ENCODE data around the gene ZNF385B. TPM values are rescaled to one million over a fixed set of nuclear protein-coding genes. Genes with fewer than 3 reads are reported as not detected.

ZNF385B gene
- total RNA-seq, 1 experiment from 2014 or later = 2.2 TPM

DNA sequence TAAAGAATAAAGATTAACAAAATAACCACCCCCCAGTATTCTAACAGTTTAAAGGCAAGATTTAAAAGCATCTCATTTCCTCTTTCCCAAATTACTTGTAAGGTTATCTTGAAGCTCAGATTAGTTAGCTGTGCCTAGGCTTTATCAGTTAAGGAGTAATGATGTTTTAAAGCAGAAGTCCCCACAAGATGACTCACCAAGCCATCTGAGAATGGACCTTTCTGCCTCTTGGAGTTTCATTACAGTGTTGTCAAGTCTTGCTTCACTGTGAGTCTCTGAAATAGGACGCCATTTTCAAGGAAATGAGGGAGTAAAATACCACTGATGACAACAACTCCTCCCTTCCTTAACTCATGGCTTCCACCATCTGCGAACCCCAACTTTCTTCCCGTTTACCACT is 35.9 kb downstream of the ZNF385B start (continued):
- TF ChIP-seq, protein P1, sequence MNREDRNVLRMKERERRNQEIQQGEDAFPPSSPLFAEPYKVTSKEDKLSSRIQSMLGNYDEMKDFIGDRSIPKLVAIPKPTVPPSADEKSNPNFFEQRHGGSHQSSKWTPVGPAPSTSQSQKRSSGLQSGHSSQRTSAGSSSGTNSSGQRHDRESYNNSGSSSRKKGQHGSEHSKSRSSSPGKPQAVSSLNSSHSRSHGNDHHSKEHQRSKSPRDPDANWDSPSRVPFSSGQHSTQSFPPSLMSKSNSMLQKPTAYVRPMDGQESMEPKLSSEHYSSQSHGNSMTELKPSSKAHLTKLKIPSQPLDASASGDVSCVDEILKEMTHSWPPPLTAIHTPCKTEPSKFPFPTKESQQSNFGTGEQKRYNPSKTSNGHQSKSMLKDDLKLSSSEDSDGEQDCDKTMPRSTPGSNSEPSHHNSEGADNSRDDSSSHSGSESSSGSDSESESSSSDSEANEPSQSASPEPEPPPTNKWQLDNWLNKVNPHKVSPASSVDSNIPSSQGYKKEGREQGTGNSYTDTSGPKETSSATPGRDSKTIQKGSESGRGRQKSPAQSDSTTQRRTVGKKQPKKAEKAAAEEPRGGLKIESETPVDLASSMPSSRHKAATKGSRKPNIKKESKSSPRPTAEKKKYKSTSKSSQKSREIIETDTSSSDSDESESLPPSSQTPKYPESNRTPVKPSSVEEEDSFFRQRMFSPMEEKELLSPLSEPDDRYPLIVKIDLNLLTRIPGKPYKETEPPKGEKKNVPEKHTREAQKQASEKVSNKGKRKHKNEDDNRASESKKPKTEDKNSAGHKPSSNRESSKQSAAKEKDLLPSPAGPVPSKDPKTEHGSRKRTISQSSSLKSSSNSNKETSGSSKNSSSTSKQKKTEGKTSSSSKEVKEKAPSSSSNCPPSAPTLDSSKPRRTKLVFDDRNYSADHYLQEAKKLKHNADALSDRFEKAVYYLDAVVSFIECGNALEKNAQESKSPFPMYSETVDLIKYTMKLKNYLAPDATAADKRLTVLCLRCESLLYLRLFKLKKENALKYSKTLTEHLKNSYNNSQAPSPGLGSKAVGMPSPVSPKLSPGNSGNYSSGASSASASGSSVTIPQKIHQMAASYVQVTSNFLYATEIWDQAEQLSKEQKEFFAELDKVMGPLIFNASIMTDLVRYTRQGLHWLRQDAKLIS (CRISPR knock-in tag; IDR thresholded peaks at IDR 0.05; ENCODE audit: borderline replicate concordance) = no peak
- TF ChIP-seq USF1 (CRISPR knock-in tag; IDR thresholded peaks at IDR 0.05) = no peak
- no peak for TF ChIP-seq GABPB1 (CRISPR knock-in tag; IDR thresholded peaks at IDR 0.05)

- no peak for ATAC-seq
- H3K9me3 Mint-ChIP-seq = no peaks in the 10 kb centered on the region
- H3K27ac Mint-ChIP-seq = no peak overlapping the region
- ChIA-PET POLR2A (no interaction called here), CTCF (no interaction called here)
- no peak overlapping the region for H3K4me3 Mint-ChIP-seq
- no peaks in the 10 kb centered on the region for H3K27me3 Mint-ChIP-seq (ENCODE audit: low read depth)
- no peak for TF ChIP-seq IRF2 (CRISPR knock-in tag; IDR thresholded peaks at IDR 0.05; ENCODE audit: borderline replicate concordance, low read depth)
- no peak for TF ChIP-seq ZNF232 (CRISPR knock-in tag; IDR thresholded peaks at IDR 0.05)
- TF ChIP-seq PRRX2 (CRISPR knock-in tag; IDR thresholded peaks at IDR 0.05) = no peak
- TF ChIP-seq E2F5 (CRISPR knock-in tag; IDR thresholded peaks at IDR 0.05) = no peak
- no peak for TF ChIP-seq STAT6 (CRISPR knock-in tag; conservative IDR thresholded peaks at IDR 0.05; ENCODE audit: low read depth)
- TF ChIP-seq SP1 (CRISPR knock-in tag; conservative IDR thresholded peaks at IDR 0.05) = no peak
- TF ChIP-seq RELA (CRISPR knock-in tag; IDR thresholded peaks at IDR 0.05; ENCODE audit: borderline replicate concordance) = no peak
- no peak for TF ChIP-seq NFE2L1 (CRISPR knock-in tag; IDR thresholded peaks at IDR 0.05)
- no peaks in the 10 kb centered on the region for H3K36me3 Mint-ChIP-seq
- DNase-seq (ENCODE audit: low spot score) = no peak
- H3K4me1 Mint-ChIP-seq = peaks cover 22% of the 10 kb centered on the region
Measured at GRCh38 chr2:179824961-179825360, 36.5 kb downstream of the ZNF385B start.

DNA sequence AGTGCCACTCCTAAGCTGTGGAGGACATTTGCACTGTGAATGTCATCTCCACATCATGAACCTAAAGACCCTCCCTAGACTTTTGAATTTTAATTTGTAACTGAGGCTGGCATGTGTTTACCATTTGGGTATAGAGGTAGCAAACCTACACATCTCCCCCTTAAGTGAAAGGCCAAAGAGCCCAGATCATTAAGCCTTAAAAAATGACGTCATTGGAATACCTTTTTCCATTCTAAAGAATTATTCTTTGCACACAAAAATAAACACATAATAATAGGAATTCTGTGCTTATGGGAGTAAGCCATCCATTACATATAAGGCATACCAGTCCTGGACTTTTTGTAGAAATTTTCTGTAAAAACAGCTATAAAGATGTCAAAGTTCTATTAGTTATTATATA is 38.9 kb downstream of the ZNF385B start:
- H3K36me3 Mint-ChIP-seq = no peaks in the 10 kb centered on the region
- no peak overlapping the region for H3K4me3 Mint-ChIP-seq
- ATAC-seq = no peak
- ChIA-PET CTCF (no interaction called here), POLR2A (no interaction called here)
- peaks cover 18% of the 10 kb centered on the region for H3K4me1 Mint-ChIP-seq
- no peak overlapping the region for H3K27ac Mint-ChIP-seq
- no peaks in the 10 kb centered on the region for H3K9me3 Mint-ChIP-seq
- no peak for DNase-seq (ENCODE audit: low spot score)
- no peaks in the 10 kb centered on the region for H3K27me3 Mint-ChIP-seq (ENCODE audit: low read depth)
- TF ChIP-seq, protein P2, sequence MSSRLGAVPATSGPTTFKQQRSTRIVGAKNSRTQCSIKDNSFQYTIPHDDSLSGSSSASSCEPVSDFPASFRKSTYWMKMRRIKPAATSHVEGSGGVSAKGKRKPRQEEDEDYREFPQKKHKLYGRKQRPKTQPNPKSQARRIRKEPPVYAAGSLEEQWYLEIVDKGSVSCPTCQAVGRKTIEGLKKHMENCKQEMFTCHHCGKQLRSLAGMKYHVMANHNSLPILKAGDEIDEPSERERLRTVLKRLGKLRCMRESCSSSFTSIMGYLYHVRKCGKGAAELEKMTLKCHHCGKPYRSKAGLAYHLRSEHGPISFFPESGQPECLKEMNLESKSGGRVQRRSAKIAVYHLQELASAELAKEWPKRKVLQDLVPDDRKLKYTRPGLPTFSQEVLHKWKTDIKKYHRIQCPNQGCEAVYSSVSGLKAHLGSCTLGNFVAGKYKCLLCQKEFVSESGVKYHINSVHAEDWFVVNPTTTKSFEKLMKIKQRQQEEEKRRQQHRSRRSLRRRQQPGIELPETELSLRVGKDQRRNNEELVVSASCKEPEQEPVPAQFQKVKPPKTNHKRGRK (CRISPR knock-in tag; IDR thresholded peaks at IDR 0.05; ENCODE audit: borderline replicate concordance) = no peak
- TF ChIP-seq STAT6 (CRISPR knock-in tag; conservative IDR thresholded peaks at IDR 0.05; ENCODE audit: low read depth) (no peak), SP1 (CRISPR knock-in tag; conservative IDR thresholded peaks at IDR 0.05) (no peak), CBFB (CRISPR knock-in tag; IDR thresholded peaks at IDR 0.05; ENCODE audit: low read depth) (no peak), MYBL2 (CRISPR knock-in tag; IDR thresholded peaks at IDR 0.05) (no peak), ZBTB43 (CRISPR knock-in tag; IDR thresholded peaks at IDR 0.05) (no peak), GABPB1 (CRISPR knock-in tag; IDR thresholded peaks at IDR 0.05) (no peak), GRHL2 (CRISPR knock-in tag; IDR thresholded peaks at IDR 0.05; ENCODE audit: insufficient replicate concordance, severe bottlenecking) (no peak), E2F5 (CRISPR knock-in tag; IDR thresholded peaks at IDR 0.05) (no peak)
- TF ChIP-seq, protein P3, sequence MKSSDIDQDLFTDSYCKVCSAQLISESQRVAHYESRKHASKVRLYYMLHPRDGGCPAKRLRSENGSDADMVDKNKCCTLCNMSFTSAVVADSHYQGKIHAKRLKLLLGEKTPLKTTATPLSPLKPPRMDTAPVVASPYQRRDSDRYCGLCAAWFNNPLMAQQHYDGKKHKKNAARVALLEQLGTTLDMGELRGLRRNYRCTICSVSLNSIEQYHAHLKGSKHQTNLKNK (CRISPR knock-in tag; IDR thresholded peaks at IDR 0.05) = no peak
